Karpas-422 (cell line): ENCODE measurements around the gene FOXRED2. TPM values are rescaled to one million over a fixed set of nuclear protein-coding genes. Genes with fewer than 3 reads are reported as not detected.

Experiments
- DNase-seq: peaks from one replicate; pipeline ENCODE4 v3.0.0-alpha.2; 2015
- H2AFZ ChIP-seq: fragments of 200-600 bp; sonication (generic); 2 replicates; pipeline ENCODE4 v1.6.1; 2014; ENCODE audit warnings: antibody characterized with exemption, low read length, mixed read lengths
- H3K27ac ChIP-seq: fragments of 200-600 bp; sonication (generic); 2 replicates; pipeline ENCODE4 v1.5.1; 2014; ENCODE audit warnings: mild to moderate bottlenecking, low read length, moderate library complexity
- H3K27me3 ChIP-seq: fragments of 200-600 bp; sonication (generic); 2 replicates; pipeline ENCODE4 v1.6.1; 2014; ENCODE audit warnings: low read length, mixed read lengths
- H3K36me3 ChIP-seq: fragments of 200-600 bp; sonication (generic); 2 replicates; pipeline ENCODE4 v1.6.1; 2014; ENCODE audit warnings: low read length, mixed read lengths; ENCODE audit not compliant: insufficient read depth
- H3K4me1 ChIP-seq: fragments of 200-600 bp; sonication (generic); 2 replicates; pipeline ENCODE4 v1.6.1; 2014; ENCODE audit warnings: mild to moderate bottlenecking, low read length, mixed read lengths
- H3K4me2 ChIP-seq: fragments of 200-600 bp; sonication (generic); 2 replicates; pipeline ENCODE4 v1.6.1; 2014; ENCODE audit warnings: low read length, low read depth, mild to moderate bottlenecking; ENCODE audit not compliant: poor library complexity, severe bottlenecking
- H3K4me3 ChIP-seq: fragments of 200-600 bp; sonication (generic); 2 replicates; pipeline ENCODE4 v1.5.1; 2014; ENCODE audit warnings: mild to moderate bottlenecking, antibody characterized with exemption, low read length, mixed read lengths
- H3K79me2 ChIP-seq: fragments of 200-600 bp; sonication (generic); 2 replicates; pipeline ENCODE4 v1.6.1; 2014; ENCODE audit warnings: mild to moderate bottlenecking, low read length, mixed read lengths
- H3K9ac ChIP-seq: fragments of 200-600 bp; sonication (generic); 2 replicates; pipeline ENCODE4 v1.6.0; 2014; ENCODE audit warnings: low read length
- H3K9me2 ChIP-seq: fragments of 200-600 bp; sonication (generic), shearing (Covaris generic); replicated peaks from 2 replicates; pipeline ENCODE4 v1.6.0; 2014; ENCODE audit warnings: mild to moderate bottlenecking, low read length, moderate library complexity; ENCODE audit not compliant: insufficient read depth
- H3K9me3 ChIP-seq: fragments of 300-700, 200-600 bp; sonication (generic); 2 replicates; pipeline ENCODE4 v1.6.1; 2014; ENCODE audit warnings: low read length, mixed read lengths
- H4K20me1 ChIP-seq: fragments of 200-600 bp; sonication (generic); 2 replicates; pipeline ENCODE4 v1.6.1; 2014; ENCODE audit warnings: mild to moderate bottlenecking, antibody characterized with exemption, low read length, low read depth; ENCODE audit not compliant: insufficient read depth
- total RNA-seq: library from RNA; depleted of rRNA; stranded (reverse); fragments of >200 nt; shearing (Covaris generic); gene quantifications from 2 replicates; pipeline ENCODE4 v1.2.3, GENCODE V29; 2014; ENCODE audit warnings: low replicate concordance

Gene FOXRED2
- total RNA-seq, 1 experiment from 2014 or later, result 4.8 TPM

DNA sequence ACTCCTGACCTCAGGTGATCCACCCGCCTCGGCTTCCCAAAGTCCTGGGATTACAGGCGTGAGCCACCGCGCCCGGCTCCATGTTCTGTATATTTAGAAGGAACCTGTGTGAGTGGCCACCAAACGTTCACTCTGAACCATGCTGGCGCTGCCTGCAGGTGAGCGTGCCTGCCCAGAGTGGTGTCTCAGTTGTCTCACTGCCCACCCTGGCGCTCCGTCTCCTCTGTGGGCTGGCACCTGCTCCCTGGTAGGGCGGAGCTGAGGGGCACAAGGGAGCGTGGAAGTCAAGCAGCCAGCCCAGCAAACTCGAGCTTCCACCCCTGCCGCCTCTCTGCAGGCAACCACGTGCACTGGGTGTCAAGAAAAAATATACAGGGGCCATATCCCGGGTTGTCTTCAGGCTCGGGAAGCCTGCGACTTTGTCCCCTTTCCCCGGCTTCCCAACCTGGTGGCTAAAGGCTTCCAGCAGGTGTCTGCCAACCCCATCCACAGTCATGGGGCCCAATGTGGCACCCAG, 42.1 kb downstream of the FOXRED2 start:
- no peak overlapping the region for H2AFZ ChIP-seq
- no peak for DNase-seq
- H3K36me3 ChIP-seq, result no peaks in the 10 kb centered on the region
- no peak overlapping the region for H3K27ac ChIP-seq
- H4K20me1 ChIP-seq, result no peaks in the 10 kb centered on the region
- H3K9ac ChIP-seq, result no peak overlapping the region
- no peaks in the 10 kb centered on the region for H3K9me3 ChIP-seq
- no peak overlapping the region for H3K4me2 ChIP-seq
- no peaks in the 10 kb centered on the region for H3K79me2 ChIP-seq
- no peaks in the 10 kb centered on the region for H3K9me2 ChIP-seq
- H3K27me3 ChIP-seq, result no peaks in the 10 kb centered on the region
- no peaks in the 10 kb centered on the region for H3K4me1 ChIP-seq
- no peak overlapping the region for H3K4me3 ChIP-seq

DNA sequence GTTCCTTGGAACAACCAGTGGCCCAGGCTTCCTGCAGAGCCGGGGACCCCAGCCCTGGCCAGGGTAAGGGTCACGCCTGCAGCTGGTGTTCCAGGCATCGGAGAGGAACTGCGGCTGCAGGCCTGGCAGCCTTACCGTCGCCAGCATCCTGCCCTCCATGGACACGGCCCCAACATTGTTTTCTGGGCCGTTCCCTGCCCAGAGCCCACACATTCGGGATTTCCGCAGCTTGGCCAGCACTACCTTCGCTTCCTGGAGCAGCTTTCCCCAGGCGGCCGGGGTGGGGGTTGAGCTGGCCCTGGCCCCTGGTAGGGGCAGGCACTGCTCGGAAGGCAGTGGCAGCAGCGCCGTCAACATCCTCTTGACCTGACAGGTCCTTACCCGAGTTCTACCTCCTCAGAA, 43.1 kb downstream of the FOXRED2 start:
- Histone ChIP-seq H3K4me2 (no peak overlapping the region), H3K9me3 (no peaks in the 10 kb centered on the region), H3K9ac (no peak overlapping the region), H3K36me3 (no peaks in the 10 kb centered on the region), H3K4me1 (no peaks in the 10 kb centered on the region), H3K27me3 (no peaks in the 10 kb centered on the region), H4K20me1 (no peaks in the 10 kb centered on the region), H3K79me2 (no peaks in the 10 kb centered on the region), H2AFZ (no peak overlapping the region), H3K4me3 (no peak overlapping the region), H3K9me2 (no peaks in the 10 kb centered on the region), H3K27ac (no peak overlapping the region)
- DNase-seq, result no peak

DNA sequence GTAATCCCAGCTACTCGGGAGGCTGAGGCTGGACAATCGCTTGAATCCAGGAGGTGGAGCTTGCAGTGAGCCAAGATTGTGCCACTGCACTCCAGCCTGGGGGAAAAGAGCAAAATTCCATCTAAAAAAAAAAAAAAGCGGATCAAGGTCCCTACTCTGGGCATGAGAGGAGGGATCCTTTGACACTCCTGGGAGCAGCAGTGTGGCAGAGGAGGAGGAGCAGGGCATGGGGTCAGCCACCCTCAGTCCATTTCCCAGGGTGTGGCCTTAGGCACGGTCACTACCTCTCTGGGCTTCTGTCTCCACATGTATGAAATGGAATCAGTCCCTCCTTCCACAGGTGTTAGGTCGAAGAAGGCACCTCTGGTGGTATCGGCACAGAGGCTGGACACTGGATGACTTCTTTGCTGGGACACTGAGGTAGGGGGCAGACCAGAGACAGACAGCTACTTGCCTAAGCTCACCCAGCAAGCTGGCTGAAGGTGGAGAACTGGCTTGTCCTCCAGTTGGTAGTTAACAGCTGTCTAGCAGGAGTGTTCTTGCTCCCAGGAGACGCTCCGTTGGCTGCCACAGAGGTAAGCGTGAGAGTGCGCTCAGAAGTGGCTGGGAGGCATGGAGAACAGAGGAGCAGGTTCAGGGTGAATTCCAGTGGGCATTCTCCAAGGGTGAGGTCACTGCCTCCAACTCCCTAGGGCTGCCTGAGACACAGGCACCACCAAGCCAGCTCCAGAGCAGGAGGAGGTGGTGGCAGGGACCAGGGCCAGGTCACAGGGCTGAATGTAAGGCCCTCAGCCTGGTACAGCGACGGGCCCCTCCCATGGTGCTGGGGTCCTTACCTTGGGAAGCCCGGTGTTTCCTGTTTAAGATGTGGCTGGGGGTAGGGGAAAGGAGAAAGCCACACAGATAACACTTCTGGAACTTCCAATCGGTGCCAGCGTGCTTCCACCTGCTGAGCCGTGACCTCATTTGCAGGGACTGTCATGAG, 44.9 kb downstream of the FOXRED2 start:
- Histone ChIP-seq H4K20me1 (no peaks in the 10 kb centered on the region), H3K9ac (no peak overlapping the region), H3K36me3 (no peaks in the 10 kb centered on the region), H2AFZ (no peak overlapping the region), H3K4me3 (no peak overlapping the region), H3K79me2 (no peaks in the 10 kb centered on the region), H3K27ac (no peak overlapping the region), H3K9me2 (no peaks in the 10 kb centered on the region), H3K4me1 (no peaks in the 10 kb centered on the region), H3K4me2 (no peak overlapping the region), H3K9me3 (no peaks in the 10 kb centered on the region), H3K27me3 (no peaks in the 10 kb centered on the region)
- DNase-seq, result no peak

DNA sequence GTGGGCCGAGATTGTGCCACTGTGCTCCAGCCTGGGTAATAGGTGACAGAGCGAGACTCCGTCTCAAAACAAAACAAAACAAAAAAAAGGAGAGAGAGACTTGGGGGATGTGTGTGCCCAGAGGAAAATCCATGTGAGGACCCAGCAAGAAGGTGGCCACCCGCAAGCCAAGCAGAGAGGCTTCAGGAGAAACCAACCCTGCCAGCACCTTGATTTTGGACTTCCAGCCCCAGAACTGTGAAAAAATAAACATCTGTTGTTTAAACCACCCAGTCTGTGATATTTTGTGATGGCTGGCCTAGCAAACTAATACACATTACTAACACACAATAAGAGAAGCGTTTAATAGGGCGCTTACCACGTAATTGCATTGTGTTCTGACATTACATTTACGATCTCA, 46.6 kb downstream of the FOXRED2 start:
- no peaks in the 10 kb centered on the region for H3K9me2 ChIP-seq
- H3K4me1 ChIP-seq, result peaks cover 6% of the 10 kb centered on the region
- no peaks in the 10 kb centered on the region for H3K27me3 ChIP-seq
- no peak for DNase-seq
- no peak overlapping the region for H3K27ac ChIP-seq
- H3K36me3 ChIP-seq, result no peaks in the 10 kb centered on the region
- H3K4me2 ChIP-seq, result no peak overlapping the region
- H2AFZ ChIP-seq, result no peak overlapping the region
- H3K9me3 ChIP-seq, result no peaks in the 10 kb centered on the region
- no peaks in the 10 kb centered on the region for H3K79me2 ChIP-seq
- no peak overlapping the region for H3K4me3 ChIP-seq
- H4K20me1 ChIP-seq, result no peaks in the 10 kb centered on the region
- H3K9ac ChIP-seq, result no peak overlapping the region

DNA sequence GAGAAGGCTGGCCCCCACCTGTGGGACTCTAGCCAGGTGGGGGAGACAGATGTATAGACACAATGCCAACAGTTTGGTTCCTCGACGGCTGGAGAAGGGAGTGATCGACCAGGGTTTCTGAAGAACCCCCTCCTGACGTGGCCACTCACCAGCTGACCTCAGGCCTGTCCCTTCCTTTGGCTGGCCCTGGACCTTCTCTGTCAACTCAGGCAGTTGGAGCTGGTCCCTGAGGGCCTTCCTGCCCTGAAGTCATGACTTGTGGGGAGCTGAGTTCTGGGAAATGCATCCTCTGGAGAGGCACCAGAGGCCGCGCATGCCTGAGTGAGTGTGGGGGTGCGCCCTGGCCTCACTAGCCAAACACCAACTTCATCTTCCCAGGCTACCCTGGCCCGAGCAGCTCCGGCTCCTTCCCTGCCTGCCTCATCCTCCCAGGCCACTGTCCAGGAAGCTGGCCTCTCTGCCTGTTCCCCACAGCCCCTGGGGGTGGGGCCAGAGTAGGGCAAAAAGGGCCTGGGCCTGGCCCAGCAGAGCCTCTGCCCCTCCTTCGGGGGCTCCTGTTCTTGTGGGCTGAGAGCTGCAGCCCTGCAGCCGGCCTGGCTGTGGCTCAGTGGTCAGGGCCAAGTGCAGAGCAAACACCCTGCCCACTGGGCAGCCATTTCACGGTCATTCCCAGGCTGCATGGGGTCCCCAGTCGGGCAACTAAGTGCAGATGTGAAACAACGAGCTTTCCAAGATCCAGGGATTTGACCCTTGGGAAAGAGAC, 49.0 kb downstream of the FOXRED2 start:
- Histone ChIP-seq H3K9ac (no peak overlapping the region), H3K4me3 (no peak overlapping the region), H3K27me3 (no peaks in the 10 kb centered on the region), H3K9me2 (no peaks in the 10 kb centered on the region), H4K20me1 (no peaks in the 10 kb centered on the region), H3K4me2 (no peak overlapping the region), H3K79me2 (no peaks in the 10 kb centered on the region), H3K4me1 (peaks cover 13% of the 10 kb centered on the region), H3K36me3 (no peaks in the 10 kb centered on the region), H3K9me3 (no peaks in the 10 kb centered on the region), H2AFZ (no peak overlapping the region), H3K27ac (no peak overlapping the region)
- no peak for DNase-seq

DNA sequence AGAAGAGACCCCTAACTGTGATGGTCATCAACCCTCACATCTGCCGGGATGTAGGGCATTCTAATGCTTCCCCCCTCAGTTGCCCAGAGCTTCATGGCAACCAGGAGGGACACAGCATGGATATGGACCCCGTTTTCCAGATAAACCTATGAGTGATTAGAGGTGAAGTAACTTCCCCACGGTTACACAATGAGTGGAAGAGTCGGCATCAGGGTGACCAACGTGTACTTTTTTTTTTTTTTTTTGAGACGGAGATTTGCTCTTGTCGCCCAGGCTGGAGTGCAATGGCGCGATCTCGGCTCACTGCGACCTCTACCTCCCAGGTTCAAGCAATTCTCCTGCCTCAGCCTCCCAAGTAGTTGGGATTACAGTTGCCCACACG, 50.4 kb downstream of the FOXRED2 start:
- H2AFZ ChIP-seq, result no peak overlapping the region
- no peak overlapping the region for H3K4me3 ChIP-seq
- no peaks in the 10 kb centered on the region for H3K9me3 ChIP-seq
- no peak for DNase-seq
- no peaks in the 10 kb centered on the region for H4K20me1 ChIP-seq
- H3K27ac ChIP-seq, result no peak overlapping the region
- no peaks in the 10 kb centered on the region for H3K36me3 ChIP-seq
- H3K27me3 ChIP-seq, result no peaks in the 10 kb centered on the region
- H3K9me2 ChIP-seq, result no peaks in the 10 kb centered on the region
- no peak overlapping the region for H3K9ac ChIP-seq
- H3K4me1 ChIP-seq, result peaks cover 25% of the 10 kb centered on the region
- H3K4me2 ChIP-seq, result no peak overlapping the region
- H3K79me2 ChIP-seq, result no peaks in the 10 kb centered on the region

DNA sequence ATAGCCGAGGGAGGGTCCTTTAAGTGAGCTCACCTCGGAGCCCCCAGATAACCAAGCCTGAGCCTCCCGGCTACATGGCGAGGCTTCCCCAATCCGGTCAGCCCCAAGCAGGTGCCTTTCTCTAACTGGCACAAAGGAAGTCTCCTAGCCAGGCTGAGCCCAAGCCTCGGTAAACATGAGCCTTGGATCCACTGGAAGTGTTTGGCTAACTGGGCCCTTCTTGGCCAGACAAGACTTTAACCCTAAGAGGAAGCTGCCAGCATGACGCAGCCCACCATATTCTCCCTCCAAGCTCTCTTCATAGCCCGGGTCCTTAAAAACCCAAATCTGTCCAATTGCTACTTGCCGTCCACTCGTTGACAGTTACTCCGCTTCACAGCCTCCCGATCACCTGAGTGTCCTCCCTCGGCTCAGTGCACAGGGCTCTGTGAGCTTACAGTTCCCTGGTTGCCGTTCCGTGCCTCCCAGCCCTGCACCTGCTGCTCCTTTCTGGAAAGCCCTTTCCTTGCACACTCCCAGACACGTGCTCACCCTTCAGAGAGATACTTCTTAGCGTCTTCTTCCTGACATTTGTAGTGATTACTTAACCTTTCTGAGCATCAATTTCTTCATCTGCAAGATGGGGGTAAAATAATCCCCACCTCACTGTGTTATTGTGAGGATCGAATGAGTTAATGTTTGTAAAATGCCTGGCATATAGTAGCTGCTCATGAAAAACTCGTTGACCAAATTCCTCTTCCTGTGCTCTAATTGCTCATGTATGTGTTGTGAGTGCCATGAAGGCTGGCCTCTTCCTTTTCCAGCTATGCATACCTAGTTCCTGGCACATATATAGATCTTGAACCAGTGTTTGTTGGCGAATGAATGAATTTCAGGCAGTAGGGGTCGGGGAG, 51.0 kb downstream of the FOXRED2 start:
- peak overlapping the region; percentile 71 for H3K4me2 ChIP-seq
- H3K27me3 ChIP-seq, result no peaks in the 10 kb centered on the region
- H2AFZ ChIP-seq, result peak overlapping the region; percentile 88; the same call in 1 of the 2 replicates
- no peak overlapping the region for H3K27ac ChIP-seq
- H3K4me3 ChIP-seq, result peak overlapping the region; percentile 60
- peaks cover 28% of the 10 kb centered on the region for H3K4me1 ChIP-seq
- no peaks in the 10 kb centered on the region for H3K79me2 ChIP-seq
- H3K9me2 ChIP-seq, result no peaks in the 10 kb centered on the region
- H3K9me3 ChIP-seq, result no peaks in the 10 kb centered on the region
- peak overlapping the region; percentile 68 for H3K9ac ChIP-seq
- no peaks in the 10 kb centered on the region for H3K36me3 ChIP-seq
- no peak for DNase-seq
- H4K20me1 ChIP-seq, result no peaks in the 10 kb centered on the region
